H9 (cell line): ENCODE results near the gene GMEB1. TPM values are rescaled to one million over a fixed set of nuclear protein-coding genes. Genes with fewer than 3 reads are reported as not detected.

Source experiments
- DNase-seq: peaks from one replicate; pipeline ENCODE4 v3.0.0-alpha.2; 2017
- H2AFZ ChIP-seq: one replicate; pipeline ENCODE4 v1.6.1; 2013; ENCODE audit warnings: mild to moderate bottlenecking, low read length, control low read depth, moderate library complexity
- H2AK5ac ChIP-seq: 2 replicates; pipeline ENCODE4 v1.6.1; 2013; ENCODE audit warnings: low read length, control low read depth, mixed read lengths; ENCODE audit not compliant: insufficient read length
- H2BK120ac ChIP-seq: one replicate; pipeline ENCODE4 v1.6.1; 2013; ENCODE audit warnings: low read depth, mild to moderate bottlenecking, low read length, control low read depth, inconsistent platforms; ENCODE audit not compliant: poor library complexity, severe bottlenecking
- H2BK12ac ChIP-seq: 2 replicates; pipeline ENCODE4 v1.6.1; 2013; ENCODE audit warnings: low read length, control low read depth, mixed read lengths, low read depth; ENCODE audit not compliant: insufficient read length
- H2BK15ac ChIP-seq: 2 replicates; pipeline ENCODE4 v1.6.1; 2013; ENCODE audit warnings: low read depth, low read length, control low read depth
- H2BK20ac ChIP-seq: one replicate; pipeline ENCODE4 v1.6.1; 2013; ENCODE audit warnings: low read depth, mild to moderate bottlenecking, low read length, control low read depth, inconsistent platforms; ENCODE audit not compliant: poor library complexity, severe bottlenecking
- H2BK5ac ChIP-seq: 2 replicates; pipeline ENCODE4 v1.6.1; 2013; ENCODE audit warnings: low read length, control low read depth, mixed read lengths; ENCODE audit not compliant: insufficient read length
- H3K14ac ChIP-seq: 2 replicates; pipeline ENCODE4 v1.6.1; 2013; ENCODE audit warnings: low read length, control low read depth; ENCODE audit not compliant: insufficient read depth
- H3K18ac ChIP-seq: 2 replicates; pipeline ENCODE4 v1.6.1; 2013; ENCODE audit warnings: low read depth, mild to moderate bottlenecking, mixed read lengths, low read length, control low read depth; ENCODE audit not compliant: insufficient read length
- H3K23ac ChIP-seq: 2 replicates; pipeline ENCODE4 v1.6.1; 2013; ENCODE audit warnings: low read length, control low read depth, mixed read lengths, low read depth; ENCODE audit not compliant: insufficient read length
- H3K23me2 ChIP-seq: 2 replicates; pipeline ENCODE4 v1.6.1; 2013; ENCODE audit warnings: low read depth, mild to moderate bottlenecking, mixed read lengths, low read length, control low read depth; ENCODE audit not compliant: insufficient read length, poor library complexity, severe bottlenecking
- H3K27ac ChIP-seq: 2 replicates; pipeline ENCODE4 v1.5.1; 2013; ENCODE audit warnings: low read length, control low read depth, mixed read lengths, low read depth; ENCODE audit not compliant: insufficient read length
- H3K27me3 ChIP-seq: 2 replicates; pipeline ENCODE4 v1.6.1; 2013; ENCODE audit warnings: low read length, control low read depth, inconsistent platforms; ENCODE audit not compliant: insufficient read depth
- H3K4ac ChIP-seq: 2 replicates; pipeline ENCODE4 v1.6.1; 2013; ENCODE audit warnings: low read depth, mild to moderate bottlenecking, control low read depth, inconsistent platforms, low read length, moderate library complexity
- H3K4me1 ChIP-seq: 2 replicates; pipeline ENCODE4 v1.6.1; 2013; ENCODE audit warnings: low read length, control low read depth, inconsistent platforms; ENCODE audit not compliant: insufficient read depth
- H3K4me2 ChIP-seq: 2 replicates; pipeline ENCODE4 v1.6.1; 2013; ENCODE audit warnings: low read length, control low read depth, mixed read lengths; ENCODE audit not compliant: insufficient read length, insufficient read depth
- H3K56ac ChIP-seq: 2 replicates; pipeline ENCODE4 v1.6.1; 2013; ENCODE audit warnings: low read depth, mild to moderate bottlenecking, mixed read lengths, low read length, control low read depth; ENCODE audit not compliant: insufficient read length
- H3K79me1 ChIP-seq: 2 replicates; pipeline ENCODE4 v1.6.1; 2013; ENCODE audit warnings: low read depth, mild to moderate bottlenecking, moderate library complexity, low read length, control low read depth, inconsistent platforms; ENCODE audit not compliant: insufficient read depth, poor library complexity, severe bottlenecking
- H3K79me2 ChIP-seq: 2 replicates; pipeline ENCODE4 v1.6.1; 2013; ENCODE audit warnings: low read length, control low read depth, inconsistent platforms; ENCODE audit not compliant: insufficient read depth
- H3K9ac ChIP-seq: 2 replicates; pipeline ENCODE4 v1.6.1; 2013; ENCODE audit warnings: low read length, control low read depth, mixed read lengths; ENCODE audit not compliant: insufficient read length; ENCODE audit errors: extremely low read depth
- H3K9me3 ChIP-seq: one replicate; pipeline ENCODE4 v1.6.1; 2013; ENCODE audit warnings: low read depth, low read length, inconsistent platforms; ENCODE audit not compliant: control insufficient read depth
- H3T11ph ChIP-seq: one replicate; pipeline ENCODE4 v1.6.1; 2013; ENCODE audit warnings: mild to moderate bottlenecking, low read length, control low read depth, inconsistent platforms
- H4K20me1 ChIP-seq: one replicate; pipeline ENCODE4 v1.6.1; 2013; ENCODE audit not compliant: control insufficient read depth, insufficient read length, insufficient read depth
- H4K5ac ChIP-seq: 2 replicates; pipeline ENCODE4 v1.6.1; 2013; ENCODE audit warnings: low read depth, mild to moderate bottlenecking, mixed read lengths, low read length, control low read depth; ENCODE audit not compliant: insufficient read length
- H4K8ac ChIP-seq: replicated peaks from 2 replicates; pipeline ENCODE4 v1.6.1; 2013; ENCODE audit warnings: low read length, control low read depth, mixed read lengths, low read depth; ENCODE audit not compliant: insufficient read length
- H4K91ac ChIP-seq: 2 replicates; pipeline ENCODE4 v1.6.1; 2013; ENCODE audit warnings: low read depth, mild to moderate bottlenecking, moderate library complexity, mixed read lengths, low read length, control low read depth; ENCODE audit not compliant: insufficient read length
- H3K27ac Mint-ChIP-seq, 3 experiments: 2 replicates in 2 of 3; 3 replicates in 1 of 3; pipeline ENCODE4 v1.8.0; 2020 to 2021; ENCODE audit warnings: mixed read lengths in 3 of 3, mild to moderate bottlenecking in 1 of 3, moderate library complexity in 1 of 3
- H3K27me3 Mint-ChIP-seq: 2 replicates; pipeline ENCODE4 v1.8.0; 2021; ENCODE audit warnings: low read depth, mild to moderate bottlenecking, moderate library complexity, mixed read lengths
- H3K36me3 Mint-ChIP-seq, 3 experiments: 2 replicates in 2 of 3; 3 replicates in 1 of 3; pipeline ENCODE4 v1.8.0; 2020 to 2021; ENCODE audit warnings: low read depth in 3 of 3, mixed read lengths in 3 of 3; ENCODE audit not compliant: insufficient read depth in 1 of 3
- H3K4me1 Mint-ChIP-seq, 2 experiments: 2 replicates each; pipeline ENCODE4 v1.8.0; 2020; ENCODE audit warnings: mixed read lengths in 2 of 2
- H3K4me3 Mint-ChIP-seq, 2 experiments: 2 replicates in 1 of 2; 3 replicates in 1 of 2; pipeline ENCODE4 v1.8.0; 2020 to 2021; ENCODE audit warnings: mild to moderate bottlenecking in 2 of 2, mixed read lengths in 2 of 2, moderate library complexity in 1 of 2
- H3K9me3 Mint-ChIP-seq, 2 experiments: 2 replicates in 1 of 2; 3 replicates in 1 of 2; pipeline ENCODE4 v1.8.0; 2020; ENCODE audit warnings: mild to moderate bottlenecking in 2 of 2, mixed read lengths in 2 of 2, moderate library complexity in 1 of 2
- WGBS: extraction: QIAGEN DNeasy Blood & Tissue Kit; methylation state at CpG from one replicate; pipeline ENCODE4 v1.1.7; 2013; ENCODE audit warnings: missing lambda C conversion rate, low lambda C conversion rate, mixed read lengths; ENCODE audit not compliant: insufficient read length; ENCODE audit errors: extremely low coverage; 5-methylcytosine and 5-hydroxymethylcytosine counted together
- total RNA-seq: library from RNA; stranded (reverse); gene quantifications from 2 replicates; pipeline ENCODE4 v1.2.1, GENCODE V29; 2021
- TF ChIP-seq, protein P1 (sequence below): fragments of 200-600 bp; sonication (generic); conservative IDR thresholded peaks from 3 replicates; pipeline ENCODE4 v1.8.0; 2021; ENCODE audit warnings: antibody characterized with exemption, mild to moderate bottlenecking

The GMEB1 gene
- total RNA-seq, 1 experiment from 2014 or later = 17.0 TPM

DNA sequence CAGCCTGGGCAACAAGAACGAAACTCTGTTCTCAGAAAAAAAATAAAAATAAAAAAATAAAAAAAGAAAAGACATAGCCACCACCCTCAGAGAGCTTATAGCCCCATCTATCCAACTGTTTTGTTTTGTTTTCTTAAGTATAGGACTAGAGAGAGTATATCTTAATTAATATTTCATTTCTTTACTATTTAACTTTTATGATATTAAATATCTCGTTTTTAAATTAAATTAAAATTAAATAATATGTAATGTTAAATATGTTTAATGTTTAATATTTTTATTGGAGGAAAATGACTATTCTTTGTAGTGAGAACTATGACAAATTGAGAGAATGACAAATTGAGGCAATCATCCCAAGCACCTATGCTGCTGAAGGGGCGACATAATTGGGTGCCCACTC is 35.0 kb downstream of the GMEB1 start:
- no peak overlapping the region for H2AK5ac ChIP-seq
- H3K27ac ChIP-seq = no peak overlapping the region
- H3K4me3 Mint-ChIP-seq = no peak overlapping the region
- H3K4me1 Mint-ChIP-seq = no peaks in the 10 kb centered on the region
- no peak overlapping the region for H3K27ac Mint-ChIP-seq
- H2BK15ac ChIP-seq = no peak overlapping the region
- H3K56ac ChIP-seq = no peak overlapping the region
- H3K27me3 ChIP-seq = no peaks in the 10 kb centered on the region
- peaks cover 30 to 60% (median 50%) of the 10 kb centered on the region in 3 experiments for H3K36me3 Mint-ChIP-seq
- no CpG with 5 or more reads among the region's 3 CpGs for WGBS
- TF ChIP-seq, protein P1, sequence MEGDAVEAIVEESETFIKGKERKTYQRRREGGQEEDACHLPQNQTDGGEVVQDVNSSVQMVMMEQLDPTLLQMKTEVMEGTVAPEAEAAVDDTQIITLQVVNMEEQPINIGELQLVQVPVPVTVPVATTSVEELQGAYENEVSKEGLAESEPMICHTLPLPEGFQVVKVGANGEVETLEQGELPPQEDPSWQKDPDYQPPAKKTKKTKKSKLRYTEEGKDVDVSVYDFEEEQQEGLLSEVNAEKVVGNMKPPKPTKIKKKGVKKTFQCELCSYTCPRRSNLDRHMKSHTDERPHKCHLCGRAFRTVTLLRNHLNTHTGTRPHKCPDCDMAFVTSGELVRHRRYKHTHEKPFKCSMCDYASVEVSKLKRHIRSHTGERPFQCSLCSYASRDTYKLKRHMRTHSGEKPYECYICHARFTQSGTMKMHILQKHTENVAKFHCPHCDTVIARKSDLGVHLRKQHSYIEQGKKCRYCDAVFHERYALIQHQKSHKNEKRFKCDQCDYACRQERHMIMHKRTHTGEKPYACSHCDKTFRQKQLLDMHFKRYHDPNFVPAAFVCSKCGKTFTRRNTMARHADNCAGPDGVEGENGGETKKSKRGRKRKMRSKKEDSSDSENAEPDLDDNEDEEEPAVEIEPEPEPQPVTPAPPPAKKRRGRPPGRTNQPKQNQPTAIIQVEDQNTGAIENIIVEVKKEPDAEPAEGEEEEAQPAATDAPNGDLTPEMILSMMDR = no peak
- H3T11ph ChIP-seq = no peak overlapping the region
- no peaks in the 10 kb centered on the region for H3K9me3 Mint-ChIP-seq
- H2BK12ac ChIP-seq = no peak overlapping the region
- H3K4ac ChIP-seq = no peak overlapping the region
- no peak overlapping the region for H3K18ac ChIP-seq
- H4K91ac ChIP-seq = no peak overlapping the region
- H3K23ac ChIP-seq = no peak overlapping the region
- no peaks in the 10 kb centered on the region for H3K23me2 ChIP-seq
- no peak overlapping the region for H3K4me2 ChIP-seq
- H3K9me3 ChIP-seq = no peaks in the 10 kb centered on the region
- no peaks in the 10 kb centered on the region for H3K4me1 ChIP-seq
- no peak overlapping the region for H4K8ac ChIP-seq
- no peaks in the 10 kb centered on the region for H3K27me3 Mint-ChIP-seq
- no peak for DNase-seq
- no peaks in the 10 kb centered on the region for H3K79me2 ChIP-seq
- H2BK5ac ChIP-seq = no peak overlapping the region
- H4K5ac ChIP-seq = no peak overlapping the region
- H2BK120ac ChIP-seq = no peak overlapping the region
- H3K9ac ChIP-seq = no peak overlapping the region
- H4K20me1 ChIP-seq = no peaks in the 10 kb centered on the region
- H2BK20ac ChIP-seq = no peak overlapping the region
- H3K79me1 ChIP-seq = no peaks in the 10 kb centered on the region
- H2AFZ ChIP-seq = no peak overlapping the region
- H3K14ac ChIP-seq = no peak overlapping the region
